Vagina (tissue), 2 donors: ENCODE data around the gene GYPC. TPM values are rescaled to one million over a fixed set of nuclear protein-coding genes. Genes with fewer than 3 reads are reported as not detected.
A peak's percentile ranks its signal among the peaks of the same experiment; 100 is the strongest.
"Not testable (repeated sequence)": the region's sequence is repeated elsewhere in the genome, so short reads cannot be mapped to it uniquely, and the experiment has no call there.

ENCODE experiments used
- DNase-seq, 2 donors: peaks; one replicate each; pipeline ENCODE4 v3.0.0-alpha.2; 2017; ENCODE audit errors: extremely low spot score in 2 of 2
- H3K27ac ChIP-seq: fragments of 200-600 bp; sonication (generic); one replicate; pipeline ENCODE4 v1.5.1; 2019
- H3K27me3 ChIP-seq: fragments of 200-600 bp; sonication (generic); one replicate; pipeline ENCODE4 v1.5.1; 2019
- H3K36me3 ChIP-seq, 2 donors: fragments of 200-600 bp; sonication (generic); one replicate each; pipeline ENCODE4 v1.5.1; 2017 to 2019
- H3K4me1 ChIP-seq: fragments of 200-600 bp; sonication (generic); one replicate; pipeline ENCODE4 v1.5.1; 2019
- H3K4me3 ChIP-seq, 2 donors: fragments of 200-600 bp; sonication (generic); 1 replicate in 1 of 2; 2 replicates in 1 of 2; pipeline ENCODE4 v1.5.1; 2016 to 2019
- H3K9me3 ChIP-seq: fragments of 200-600 bp; sonication (generic); one replicate; pipeline ENCODE4 v1.5.1; 2019
- CTCF ChIP-seq, 3 experiments: fragments of 450-650 bp in 2 of 3; fragments of 200-600 bp in 1 of 3; sonication (generic) in 1 of 3; IDR thresholded peaks; one replicate each; pipeline ENCODE4 v1.5.1; 2017 to 2019; ENCODE audit warnings: antibody characterized with exemption in 3 of 3, mild to moderate bottlenecking in 2 of 3, moderate library complexity in 2 of 3
- POLR2A ChIP-seq, 2 donors: fragments of 450-650 bp; IDR thresholded peaks; one replicate each; pipeline ENCODE4 v1.6.1; 2017; ENCODE audit warnings: antibody characterized with exemption in 2 of 2, mild to moderate bottlenecking in 2 of 2, moderate library complexity in 2 of 2
- POLR2AphosphoS5 ChIP-seq, 2 donors: sonication (generic); formaldehyde crosslinking; IDR thresholded peaks; one replicate each; pipeline ENCODE4 v1.9.0; 2017; ENCODE audit warnings: antibody characterized with exemption in 2 of 2, mild to moderate bottlenecking in 2 of 2, low read depth in 1 of 2; ENCODE audit not compliant: insufficient read depth in 1 of 2
- intact Hi-C: fragments of 100-400 bp; cut with DNase I; formaldehyde crosslinking; loops from one replicate; pipeline ENCODE4 v1.15.1; 2023
- total RNA-seq: library from RNA; depleted of rRNA; stranded (reverse); fragments of >200 nt; gene quantifications from one replicate; pipeline ENCODE4 v1.2.3, GENCODE V29; 2016

The GYPC gene
- total RNA-seq, 1 donor from 2014 or later: 84.2 TPM

DNA sequence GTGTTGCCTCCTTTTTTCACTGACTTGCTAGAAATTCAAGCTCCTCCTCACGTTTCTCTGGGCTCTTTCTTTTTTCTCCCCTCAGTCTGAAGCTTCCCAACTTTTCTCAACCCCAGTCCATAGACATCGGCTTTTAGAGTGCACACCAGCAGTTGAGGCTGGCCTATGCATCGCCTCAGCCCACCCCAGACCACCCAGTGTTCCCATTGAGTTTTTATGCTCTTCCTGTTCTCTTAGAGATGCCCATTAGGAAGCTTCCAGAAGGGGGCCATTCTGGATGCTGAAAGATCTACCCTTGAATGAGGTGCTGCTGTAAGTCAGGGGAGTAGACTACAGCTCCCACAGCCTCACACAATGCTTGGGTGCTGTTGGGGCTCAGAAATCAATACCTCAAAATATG, 12.0 kb upstream of the GYPC start:
- peak in 1 of 2 donors; percentile 81 for DNase-seq
- intact Hi-C loops: no loop called here
- H3K27ac ChIP-seq: no peak overlapping the region
- H3K9me3 ChIP-seq: no peaks in the 10 kb centered on the region
- H3K4me3 ChIP-seq: no peak overlapping the region
- TF ChIP-seq CTCF (IDR thresholded peaks at IDR 0.05) (no peak), POLR2AphosphoS5 (IDR thresholded peaks at IDR 0.05; ENCODE audit: insufficient read depth in 1 of 2, low read depth in 1 of 2) (no peak), POLR2A (IDR thresholded peaks at IDR 0.05) (no peak)
- no peaks in the 10 kb centered on the region for H3K27me3 ChIP-seq
- no peaks in the 10 kb centered on the region for H3K4me1 ChIP-seq
- H3K36me3 ChIP-seq: no peaks in the 10 kb centered on the region

- H3K4me3 ChIP-seq: no peak overlapping the region
- intact Hi-C loops: no loop called here
- TF ChIP-seq POLR2AphosphoS5 (IDR thresholded peaks at IDR 0.05; ENCODE audit: insufficient read depth in 1 of 2, low read depth in 1 of 2) (no peak), CTCF (IDR thresholded peaks at IDR 0.05) (no peak), POLR2A (IDR thresholded peaks at IDR 0.05) (no peak)
- no peaks in the 10 kb centered on the region for H3K27me3 ChIP-seq
- H3K9me3 ChIP-seq: no peaks in the 10 kb centered on the region
- no peak overlapping the region for H3K27ac ChIP-seq
- H3K36me3 ChIP-seq: no peaks in the 10 kb centered on the region
- H3K4me1 ChIP-seq: no peaks in the 10 kb centered on the region
- DNase-seq: peak; percentile 12 to 47
These were observed 11.2 kb upstream of the GYPC start for GRCh38 chr2:126644630-126645191.

- Histone ChIP-seq H3K36me3 (no peaks in the 10 kb centered on the region), H3K27ac (no peak overlapping the region), H3K9me3 (no peaks in the 10 kb centered on the region), H3K27me3 (no peaks in the 10 kb centered on the region), H3K4me1 (no peaks in the 10 kb centered on the region), H3K4me3 (no peak overlapping the region)
- no peak for TF ChIP-seq POLR2AphosphoS5 (IDR thresholded peaks at IDR 0.05; ENCODE audit: insufficient read depth in 1 of 2, low read depth in 1 of 2)
- no peak for TF ChIP-seq POLR2A (IDR thresholded peaks at IDR 0.05)
- no peak for TF ChIP-seq CTCF (IDR thresholded peaks at IDR 0.05)
- intact Hi-C loops: no loop called here
- peak in 1 of 2 donors; percentile 46 for DNase-seq
These were observed 10.7 kb upstream of the GYPC start for GRCh38 chr2:126645211-126645618.

DNA sequence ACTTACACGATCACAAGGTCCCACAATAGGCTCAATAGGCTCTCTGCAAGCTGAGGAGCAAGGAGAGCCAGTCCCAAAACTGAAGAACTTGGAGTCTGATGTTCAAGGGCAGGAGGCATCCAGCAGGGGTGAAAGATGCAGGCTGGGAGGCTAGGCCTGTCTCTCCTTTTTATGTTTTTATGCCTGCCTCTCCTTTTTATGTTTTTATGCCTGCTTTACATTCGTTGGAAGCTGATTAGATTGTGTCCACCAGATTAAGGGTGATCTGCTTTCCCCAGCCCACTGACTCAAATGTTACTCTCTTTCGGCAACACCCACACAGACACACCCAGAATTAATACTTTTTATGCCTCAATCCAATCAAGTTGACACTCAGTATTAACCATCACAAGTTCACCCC, 9.9 kb upstream of the GYPC start:
- intact Hi-C loops: no loop called here
- Histone ChIP-seq H3K9me3 (no peaks in the 10 kb centered on the region), H3K27ac (no peak overlapping the region), H3K4me1 (no peaks in the 10 kb centered on the region), H3K27me3 (no peaks in the 10 kb centered on the region), H3K4me3 (no peak overlapping the region), H3K36me3 (no peaks in the 10 kb centered on the region)
- DNase-seq: peak in 1 of 2 donors; percentile 6
- no peak for TF ChIP-seq POLR2A (IDR thresholded peaks at IDR 0.05)
- TF ChIP-seq CTCF (IDR thresholded peaks at IDR 0.05): no peak
- TF ChIP-seq POLR2AphosphoS5 (IDR thresholded peaks at IDR 0.05; ENCODE audit: insufficient read depth in 1 of 2, low read depth in 1 of 2): no peak

DNA sequence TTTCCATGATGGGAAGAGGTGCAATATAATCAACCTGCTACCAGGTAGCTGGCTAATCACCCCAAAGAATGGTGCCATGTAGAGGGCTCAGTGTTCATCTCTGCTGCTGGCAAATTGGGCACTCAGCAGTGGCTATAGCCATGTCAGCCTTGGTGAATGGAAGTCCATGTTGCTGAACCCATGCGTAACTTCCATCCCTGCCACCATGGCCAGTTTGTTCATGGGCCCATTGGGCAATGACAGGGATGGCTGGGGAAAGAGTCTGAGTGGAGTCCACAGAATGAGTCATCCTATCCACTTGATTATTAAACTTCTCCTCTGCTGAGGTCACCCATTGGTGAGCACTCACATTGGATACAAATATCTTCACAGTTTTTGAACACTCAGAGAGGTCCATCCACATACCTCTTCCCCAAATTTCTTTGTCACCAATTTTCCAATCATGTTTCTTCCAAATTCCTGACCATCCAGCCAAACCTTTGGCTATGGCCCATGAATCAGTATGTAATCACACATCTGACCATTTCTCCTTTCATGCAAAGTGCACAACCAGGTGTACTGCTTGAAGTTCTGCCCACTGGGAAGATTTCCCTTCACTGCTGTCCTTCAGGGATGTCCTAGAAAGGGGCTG, 8.1 kb upstream of the GYPC start:
- H3K27me3 ChIP-seq, H3K4me3 ChIP-seq, intact Hi-C loops, H3K9me3 ChIP-seq, H3K4me1 ChIP-seq, H3K36me3 ChIP-seq, H3K27ac ChIP-seq: not testable (repeated sequence)
- DNase-seq: peak; percentile 52 to 54

DNA sequence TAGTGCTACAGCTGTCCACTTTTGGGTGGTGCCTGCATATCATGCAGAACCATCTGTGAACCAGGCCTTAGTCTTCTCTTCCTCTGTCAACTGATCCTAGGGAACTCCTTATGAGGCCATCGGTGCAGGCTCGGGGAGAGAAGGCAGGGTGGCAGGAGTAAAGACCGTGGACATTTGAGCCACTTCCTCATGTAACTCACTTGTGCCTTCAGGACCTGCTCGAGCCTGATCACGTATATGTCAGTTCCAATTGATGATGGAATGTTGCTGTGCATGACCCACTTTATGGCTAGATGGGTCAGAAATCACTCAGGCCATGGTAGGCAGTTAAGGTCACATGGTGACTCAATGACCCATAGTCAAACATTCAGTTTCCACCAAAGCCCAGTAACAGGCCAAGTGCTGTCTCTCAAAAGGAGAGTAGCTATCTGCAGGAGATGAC, 7.6 kb upstream of the GYPC start:
- DNase-seq: peak; percentile 58 to 69
- H3K36me3 ChIP-seq, intact Hi-C loops, H3K27me3 ChIP-seq, H3K27ac ChIP-seq, H3K9me3 ChIP-seq, H3K4me3 ChIP-seq, H3K4me1 ChIP-seq: not testable (repeated sequence)
